GM12872 (cell line): ENCODE results near the gene ULK2.

Source experiments
- TF ChIP-seq, protein P1 (sequence below): IDR thresholded peaks from 3 replicates; pipeline ENCODE4 v1.5.1; 2011; ENCODE audit warnings: low read depth, mild to moderate bottlenecking, low read length, moderate library complexity; ENCODE audit not compliant: insufficient read depth

ULK2 gene

DNA sequence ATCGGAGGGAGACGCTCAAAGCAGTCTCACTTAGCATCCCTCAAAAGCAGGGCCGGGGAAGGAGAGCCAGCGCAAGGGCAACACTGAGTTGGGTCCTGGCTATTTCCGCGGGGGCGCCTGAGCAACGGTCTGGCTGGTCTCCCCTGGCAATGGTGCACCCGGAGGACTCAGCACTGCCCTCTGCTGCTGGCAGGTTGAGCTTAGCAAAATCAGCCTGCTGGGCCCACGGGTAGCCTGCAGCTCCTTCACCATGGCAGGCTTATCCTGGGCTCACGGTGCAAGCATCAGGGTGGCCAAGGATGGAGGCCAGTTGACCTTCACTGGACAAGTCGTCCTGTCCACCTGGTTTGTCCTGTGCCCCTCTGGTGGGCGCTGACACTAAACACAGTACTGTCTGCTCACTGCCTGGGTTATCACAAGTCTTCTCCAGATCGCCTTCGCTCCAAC, 105.2 kb downstream of the ULK2 start:
- TF ChIP-seq, protein P1, sequence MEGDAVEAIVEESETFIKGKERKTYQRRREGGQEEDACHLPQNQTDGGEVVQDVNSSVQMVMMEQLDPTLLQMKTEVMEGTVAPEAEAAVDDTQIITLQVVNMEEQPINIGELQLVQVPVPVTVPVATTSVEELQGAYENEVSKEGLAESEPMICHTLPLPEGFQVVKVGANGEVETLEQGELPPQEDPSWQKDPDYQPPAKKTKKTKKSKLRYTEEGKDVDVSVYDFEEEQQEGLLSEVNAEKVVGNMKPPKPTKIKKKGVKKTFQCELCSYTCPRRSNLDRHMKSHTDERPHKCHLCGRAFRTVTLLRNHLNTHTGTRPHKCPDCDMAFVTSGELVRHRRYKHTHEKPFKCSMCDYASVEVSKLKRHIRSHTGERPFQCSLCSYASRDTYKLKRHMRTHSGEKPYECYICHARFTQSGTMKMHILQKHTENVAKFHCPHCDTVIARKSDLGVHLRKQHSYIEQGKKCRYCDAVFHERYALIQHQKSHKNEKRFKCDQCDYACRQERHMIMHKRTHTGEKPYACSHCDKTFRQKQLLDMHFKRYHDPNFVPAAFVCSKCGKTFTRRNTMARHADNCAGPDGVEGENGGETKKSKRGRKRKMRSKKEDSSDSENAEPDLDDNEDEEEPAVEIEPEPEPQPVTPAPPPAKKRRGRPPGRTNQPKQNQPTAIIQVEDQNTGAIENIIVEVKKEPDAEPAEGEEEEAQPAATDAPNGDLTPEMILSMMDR = peak; percentile 68

DNA sequence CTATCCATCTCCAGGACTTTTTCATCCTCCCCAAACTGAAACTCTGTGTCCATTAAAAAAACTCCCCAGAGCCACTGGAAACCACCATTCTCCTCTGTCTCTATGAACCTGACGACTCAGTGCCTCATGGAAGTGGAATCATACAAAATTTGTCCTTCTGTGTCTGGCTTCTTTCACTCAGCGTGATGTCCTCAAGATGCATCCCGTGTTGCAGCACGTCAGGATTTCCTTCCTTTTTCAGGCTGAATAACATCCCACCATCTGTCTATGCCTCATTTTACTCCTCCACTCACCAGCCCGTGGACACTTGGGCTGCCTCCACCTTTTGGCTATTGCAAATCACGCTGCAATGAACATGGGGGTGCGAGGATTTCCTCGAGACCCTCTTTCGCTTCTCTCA, 107.0 kb downstream of the ULK2 start:
- TF ChIP-seq, protein P1 = no peak

DNA sequence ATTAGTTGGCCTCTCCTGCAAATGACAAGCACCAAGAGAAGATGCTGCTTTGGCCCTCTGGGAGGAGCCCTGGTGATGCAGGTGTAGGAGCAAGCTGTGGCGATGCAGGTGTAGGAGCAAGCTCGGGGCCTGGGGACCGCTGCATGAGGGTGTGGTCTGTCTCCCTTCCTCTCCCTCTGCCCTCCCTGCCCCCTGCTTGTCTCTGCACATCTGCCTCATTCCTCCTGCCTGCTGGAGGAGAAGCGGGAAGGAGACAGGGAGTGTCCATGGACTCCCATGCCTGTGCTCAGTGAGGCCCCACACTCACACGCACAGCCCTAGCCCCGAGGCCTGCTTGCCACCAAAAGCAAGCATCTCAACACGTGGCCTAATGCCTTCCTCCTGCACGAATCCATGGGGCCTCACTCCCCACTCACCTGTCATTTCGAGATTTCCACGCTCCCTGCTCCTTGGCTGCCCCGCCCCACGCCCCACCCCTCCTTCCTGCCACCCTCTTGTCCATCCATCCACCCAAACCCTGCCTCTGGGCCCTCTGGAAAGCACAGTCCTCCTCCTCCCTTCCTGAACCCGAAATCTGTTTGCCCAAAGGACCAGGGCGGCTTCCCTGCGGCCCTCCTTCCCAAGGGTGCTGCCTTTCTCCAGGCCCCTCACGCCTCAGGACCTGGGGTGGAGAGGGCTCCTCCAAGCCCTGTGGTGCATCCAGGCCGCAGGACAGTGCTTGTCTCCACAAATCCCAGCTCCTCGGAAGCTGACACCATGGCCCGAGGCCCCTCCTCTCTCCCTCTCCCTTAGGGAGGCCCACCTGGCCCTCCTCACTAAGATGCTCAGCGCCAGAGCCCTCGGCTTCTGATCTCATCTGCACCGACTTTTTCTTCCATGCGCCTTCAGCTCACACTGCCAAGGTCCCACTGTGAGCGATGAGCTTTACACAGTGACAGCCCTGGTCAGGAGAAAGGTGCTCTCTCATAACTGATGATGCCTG, 107.9 kb downstream of the ULK2 start:
- TF ChIP-seq, protein P1 = no peak

DNA sequence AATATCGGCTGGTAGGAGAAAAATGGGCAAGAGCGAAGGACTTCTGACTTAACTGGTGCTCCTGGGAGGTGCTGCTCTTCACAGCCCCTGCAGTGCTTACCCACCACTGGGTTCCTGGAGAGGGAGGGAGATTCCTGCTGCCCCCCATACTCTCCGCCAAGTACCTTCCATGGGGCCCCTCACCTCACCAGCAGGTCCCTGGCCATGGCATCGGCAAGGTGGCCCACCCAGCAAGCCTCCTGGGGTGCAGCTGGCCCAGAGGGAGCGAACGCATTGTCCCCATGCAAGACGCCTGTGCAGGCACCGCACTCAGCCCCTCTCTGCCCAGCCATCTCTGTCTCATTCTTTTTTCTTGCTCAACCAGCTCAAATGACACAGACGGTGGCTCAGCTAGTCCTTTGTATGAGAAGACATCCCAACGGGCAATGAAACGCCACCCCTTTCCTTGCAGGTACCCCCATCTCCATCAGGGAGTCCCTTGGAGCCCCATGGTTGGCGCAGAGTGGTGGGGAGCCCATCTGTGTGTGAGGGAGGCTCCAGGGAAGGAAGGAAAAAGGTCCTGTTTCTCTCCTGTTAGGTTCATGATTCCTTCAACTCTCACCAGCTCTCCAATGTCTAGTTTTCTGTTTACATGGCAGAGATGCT, 110.1 kb downstream of the ULK2 start:
- TF ChIP-seq, protein P1 = no peak

DNA sequence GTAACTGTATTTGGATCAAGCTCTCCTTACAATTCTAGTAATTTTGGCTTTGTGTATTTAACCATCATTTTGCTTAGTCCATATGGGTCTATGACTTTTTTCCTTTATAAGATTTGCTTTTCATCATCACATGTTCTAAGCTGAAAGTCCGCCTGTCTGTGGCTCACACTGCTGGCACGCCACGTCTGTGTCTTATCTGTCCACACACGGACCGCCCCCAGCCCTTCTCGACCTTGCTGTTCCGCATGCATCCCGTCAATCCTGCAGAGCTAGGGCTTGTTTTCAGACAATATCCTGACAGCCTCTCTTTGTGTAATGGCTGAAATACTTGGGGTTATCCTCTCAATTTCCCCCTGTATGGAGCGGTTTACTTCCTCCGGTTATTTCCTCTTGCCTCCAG, 111.2 kb downstream of the ULK2 start:
- TF ChIP-seq, protein P1 = no peak

DNA sequence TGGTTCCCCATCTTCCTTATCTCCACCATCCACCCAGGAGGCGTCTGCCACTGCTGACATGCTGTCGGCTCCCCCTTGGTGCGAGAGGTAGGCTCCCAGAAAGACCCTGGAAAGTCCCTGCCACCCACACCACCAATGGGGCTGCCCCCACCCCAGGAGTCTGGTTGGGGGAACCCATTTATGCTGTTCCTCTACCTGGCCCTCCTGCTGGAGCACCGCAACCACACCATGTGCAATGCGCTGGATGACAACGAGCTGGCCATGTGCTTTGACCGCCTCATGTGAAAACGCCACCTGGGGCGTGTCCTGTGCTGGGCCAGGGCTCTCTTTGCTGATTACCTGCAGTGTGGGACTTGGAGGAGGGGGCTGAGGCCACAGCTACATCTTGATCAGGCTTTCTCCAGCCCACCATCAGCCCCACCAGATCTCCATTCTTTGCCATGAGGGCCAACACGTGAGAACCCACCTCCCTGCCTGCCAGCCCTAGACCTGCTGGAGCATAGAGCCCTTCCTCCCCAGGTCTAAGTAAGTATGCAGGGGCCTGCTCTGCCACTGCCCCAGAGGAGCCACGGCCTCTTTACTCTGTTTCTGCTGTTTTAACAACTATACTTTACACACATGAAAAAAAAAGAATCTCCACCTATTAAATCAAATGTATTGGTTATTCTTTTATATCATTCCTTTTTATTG, 111.8 kb downstream of the ULK2 start:
- TF ChIP-seq, protein P1 = no peak

DNA sequence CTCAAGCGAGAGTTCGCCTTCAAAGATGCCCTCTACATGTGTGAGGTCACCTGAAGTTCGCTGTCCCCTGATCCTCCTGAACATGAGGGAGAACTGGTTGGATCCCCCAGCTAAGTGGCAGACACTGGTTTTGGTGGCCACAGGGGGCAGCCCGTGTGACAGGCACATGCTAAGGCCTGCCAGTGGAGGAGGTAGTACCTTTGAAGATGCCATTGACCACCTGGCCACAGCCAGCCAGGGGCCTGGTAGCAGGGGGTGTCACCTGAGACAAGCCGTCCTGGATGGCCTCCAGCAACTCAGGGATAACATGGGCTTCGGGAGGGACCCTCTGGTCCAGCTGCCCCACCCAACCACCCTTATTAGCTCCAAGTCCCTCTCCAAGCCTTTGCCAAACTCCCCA, 112.3 kb downstream of the ULK2 start:
- TF ChIP-seq, protein P1 = no peak
